Measurements from ENCODE around the gene GAGE13. TPM values are rescaled to one million over a fixed set of nuclear protein-coding genes. Genes with fewer than 3 reads are reported as not detected.
"Not testable (repeated sequence)": the region's sequence is repeated elsewhere in the genome, so short reads cannot be mapped to it uniquely, and the experiment has no call there.

GAGE13 gene
- total and polyA plus RNA-seq, 5 donors from 2014 or later = not detected

DNA sequence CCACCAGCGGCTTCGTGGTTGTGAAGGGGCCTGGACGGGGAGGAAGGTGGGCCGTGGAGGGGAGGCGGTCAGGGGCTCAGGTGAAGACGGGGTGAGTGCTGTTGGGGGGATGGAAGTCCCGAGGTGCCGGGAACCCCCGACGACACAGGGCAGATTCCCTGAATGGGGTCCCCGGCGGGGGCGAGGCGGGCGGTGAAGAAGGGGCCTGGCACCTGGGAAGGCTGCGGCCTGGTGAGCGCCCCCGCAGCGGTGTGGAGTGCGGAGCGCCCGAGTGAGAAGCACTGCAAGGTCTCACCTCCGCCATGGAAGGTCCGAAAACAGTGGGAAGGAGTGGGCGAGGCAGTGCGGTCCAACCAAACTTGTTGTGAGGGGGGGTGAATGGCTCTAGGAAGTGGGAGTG lies 459 bp downstream of the GAGE13 start:
- H3K9me3 ChIP-seq (ENCODE audit: control insufficient read depth in 2 of 2, low read length in 2 of 2); H3K27me3 Mint-ChIP-seq: not testable (repeated sequence)

DNA sequence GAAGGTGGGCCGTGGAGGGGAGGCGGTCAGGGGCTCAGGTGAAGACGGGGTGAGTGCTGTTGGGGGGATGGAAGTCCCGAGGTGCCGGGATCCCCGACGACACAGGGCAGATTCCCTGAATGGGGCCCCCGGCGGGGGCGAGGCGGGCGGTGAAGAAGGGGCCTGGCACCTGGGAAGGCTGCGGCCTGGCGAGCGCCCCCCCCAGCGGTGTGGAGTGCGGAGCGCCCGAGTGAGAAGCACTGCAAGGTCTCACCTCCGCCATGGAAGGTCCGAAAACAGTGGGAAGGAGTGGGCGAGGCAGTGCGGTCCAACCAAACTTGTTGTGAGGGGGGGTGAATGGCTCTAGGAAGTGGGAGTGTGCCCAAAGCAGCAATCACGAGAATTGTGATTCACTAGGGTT lies 10.1 kb downstream of the GAGE13 start:
- not testable (repeated sequence) for H3K36me3 ChIP-seq (ENCODE audit: control insufficient read depth, insufficient read depth, low read length); H3K4me1 ChIP-seq (ENCODE audit: control insufficient read depth, insufficient read depth, low read length, poor library complexity, severe bottlenecking); H3K9me3 ChIP-seq (ENCODE audit: control insufficient read depth in 2 of 2, low read length in 2 of 2); H3K9me3 Mint-ChIP-seq; DNase-seq; H3K4me3 ChIP-seq (ENCODE audit: low read depth, low read length); H3K27me3 ChIP-seq (ENCODE audit: control insufficient read depth, insufficient read depth, low read length); H3K27ac ChIP-seq (ENCODE audit: insufficient read depth, low read length, poor library complexity, severe bottlenecking); ATAC-seq (ENCODE audit: low read depth in 2 of 2); H3K36me3 Mint-ChIP-seq; H3K27ac Mint-ChIP-seq; H3K27me3 Mint-ChIP-seq; H3K4me3 Mint-ChIP-seq; H3K4me1 Mint-ChIP-seq

More for the DNA sequence above, 459 bp downstream of the GAGE13 start:
- ATAC-seq (ENCODE audit: low read depth in 2 of 2); H3K4me1 Mint-ChIP-seq; H3K36me3 Mint-ChIP-seq; H3K27ac Mint-ChIP-seq; H3K4me1 ChIP-seq (ENCODE audit: control insufficient read depth, insufficient read depth, low read length, poor library complexity, severe bottlenecking); H3K4me3 ChIP-seq (ENCODE audit: low read depth, low read length); H3K27ac ChIP-seq (ENCODE audit: insufficient read depth, low read length, poor library complexity, severe bottlenecking); H3K9me3 Mint-ChIP-seq; H3K36me3 ChIP-seq (ENCODE audit: control insufficient read depth, insufficient read depth, low read length); H3K4me3 Mint-ChIP-seq; H3K27me3 ChIP-seq (ENCODE audit: control insufficient read depth, insufficient read depth, low read length); DNase-seq: not testable (repeated sequence)

DNA sequence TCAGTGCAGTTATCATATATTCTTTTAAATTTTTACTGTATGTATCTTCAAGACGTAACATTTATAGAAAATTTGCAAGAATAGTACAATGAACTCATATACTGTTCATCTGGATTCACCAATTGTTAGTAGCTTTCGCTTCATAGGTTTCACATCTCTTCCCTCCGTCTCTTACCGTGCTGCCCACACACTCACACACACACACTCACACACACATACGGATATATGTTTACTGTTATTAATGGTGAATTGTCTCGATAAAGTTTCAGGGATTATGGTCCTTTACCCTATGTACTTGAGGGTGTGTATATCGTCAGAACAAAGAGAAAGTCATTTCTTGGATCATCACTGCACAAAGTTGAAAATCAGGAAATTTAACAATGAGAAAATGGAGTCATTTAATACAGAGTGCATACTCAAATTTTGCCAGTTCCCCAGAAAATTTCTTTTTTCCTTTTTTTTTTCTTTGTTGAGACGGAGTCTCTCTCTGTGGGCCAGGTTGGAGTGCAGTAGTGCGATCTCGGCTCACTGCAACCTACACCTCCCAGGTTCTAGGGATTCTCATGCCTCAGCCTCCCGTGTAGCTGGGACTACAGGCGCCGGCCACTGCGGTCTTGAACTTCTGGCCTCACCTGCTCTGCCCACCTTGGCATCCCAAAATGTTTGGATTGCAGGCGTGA lies 13.3 kb downstream of the GAGE13 start:
- H3K4me3 ChIP-seq (ENCODE audit: low read depth, low read length); H3K9me3 Mint-ChIP-seq; H3K27ac ChIP-seq (ENCODE audit: insufficient read depth, low read length, poor library complexity, severe bottlenecking); H3K4me1 ChIP-seq (ENCODE audit: control insufficient read depth, insufficient read depth, low read length, poor library complexity, severe bottlenecking); H3K36me3 ChIP-seq (ENCODE audit: control insufficient read depth, insufficient read depth, low read length); DNase-seq; H3K9me3 ChIP-seq (ENCODE audit: control insufficient read depth in 2 of 2, low read length in 2 of 2); H3K27me3 ChIP-seq (ENCODE audit: control insufficient read depth, insufficient read depth, low read length); H3K4me3 Mint-ChIP-seq; H3K27ac Mint-ChIP-seq; H3K36me3 Mint-ChIP-seq; ATAC-seq (ENCODE audit: low read depth in 2 of 2); H3K4me1 Mint-ChIP-seq; H3K27me3 Mint-ChIP-seq: not testable (repeated sequence)

DNA sequence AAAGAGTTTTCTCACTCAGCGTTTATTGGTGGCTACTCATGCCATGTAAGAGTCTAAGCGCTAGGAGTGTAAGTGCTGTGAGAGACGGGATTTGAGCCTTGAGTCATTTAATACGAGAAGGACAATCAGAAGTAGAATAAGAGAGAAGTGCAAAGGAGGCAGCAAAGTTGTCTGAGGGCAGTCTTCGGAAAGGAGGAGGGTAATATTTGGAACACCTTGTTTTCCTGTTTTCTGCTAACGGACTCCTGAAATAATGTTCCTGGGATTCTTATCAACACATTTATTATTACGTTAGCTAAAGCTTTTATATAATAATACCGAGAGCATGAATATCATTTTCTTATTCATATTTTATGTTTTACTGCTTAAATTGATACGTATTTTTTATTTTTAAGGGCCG lies 14.0 kb downstream of the GAGE13 start:
- H3K27ac ChIP-seq (ENCODE audit: insufficient read depth, low read length, poor library complexity, severe bottlenecking); H3K9me3 Mint-ChIP-seq; H3K36me3 Mint-ChIP-seq; DNase-seq; H3K4me3 Mint-ChIP-seq; H3K4me1 Mint-ChIP-seq; H3K27ac Mint-ChIP-seq; ATAC-seq (ENCODE audit: low read depth in 2 of 2); H3K4me1 ChIP-seq (ENCODE audit: control insufficient read depth, insufficient read depth, low read length, poor library complexity, severe bottlenecking); H3K4me3 ChIP-seq (ENCODE audit: low read depth, low read length); H3K27me3 Mint-ChIP-seq; H3K9me3 ChIP-seq (ENCODE audit: control insufficient read depth in 2 of 2, low read length in 2 of 2); H3K27me3 ChIP-seq (ENCODE audit: control insufficient read depth, insufficient read depth, low read length); H3K36me3 ChIP-seq (ENCODE audit: control insufficient read depth, insufficient read depth, low read length): not testable (repeated sequence)

DNA sequence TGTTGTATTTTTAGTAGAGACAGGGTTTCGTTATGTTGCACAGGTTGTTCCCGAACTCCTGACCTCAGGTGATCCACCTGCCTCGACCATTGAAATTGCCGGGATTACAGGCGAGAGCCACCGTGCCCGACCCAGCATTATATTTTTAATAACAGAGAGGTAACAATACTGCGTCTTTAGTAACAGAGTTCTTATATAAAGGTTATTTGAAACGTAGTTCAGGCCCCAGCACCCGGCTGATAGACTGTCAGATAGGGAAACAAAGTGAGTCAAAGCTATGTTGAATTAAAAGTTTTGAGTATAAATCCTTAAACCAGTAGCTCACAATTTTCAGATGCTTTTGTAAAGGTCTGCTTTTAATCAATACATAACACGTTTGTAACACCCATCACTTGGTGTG lies 14.8 kb downstream of the GAGE13 start:
- H3K27me3 ChIP-seq (ENCODE audit: control insufficient read depth, insufficient read depth, low read length); H3K36me3 Mint-ChIP-seq: not testable (repeated sequence)

More for the DNA sequence above, 14.8 kb downstream of the GAGE13 start:
- not testable (repeated sequence) for H3K4me1 ChIP-seq (ENCODE audit: control insufficient read depth, insufficient read depth, low read length, poor library complexity, severe bottlenecking); H3K27ac ChIP-seq (ENCODE audit: insufficient read depth, low read length, poor library complexity, severe bottlenecking); H3K4me3 ChIP-seq (ENCODE audit: low read depth, low read length); H3K9me3 ChIP-seq (ENCODE audit: control insufficient read depth in 2 of 2, low read length in 2 of 2); H3K27me3 Mint-ChIP-seq; H3K9me3 Mint-ChIP-seq; H3K4me3 Mint-ChIP-seq; H3K4me1 Mint-ChIP-seq; H3K27ac Mint-ChIP-seq; H3K36me3 ChIP-seq (ENCODE audit: control insufficient read depth, insufficient read depth, low read length); ATAC-seq (ENCODE audit: low read depth in 2 of 2)
- DNase-seq = peak in 1 of 3 donors; percentile 1

Other genes with a start within 250 kb of the GAGE13 start
- gene GPKOW, start 207.8 kb upstream of the GAGE13 start, total RNA-seq = 17.4 TPM
- gene GPKOW, start 207.8 kb upstream of the GAGE13 start, polyA plus RNA-seq = 10 to 100 TPM; 34.9 to 43.0 (median 37.7) TPM
- gene MAGIX, start 168.8 kb upstream of the GAGE13 start, total RNA-seq = 0.57 TPM
- 1 to 10 TPM in 1 of 4 donors, under 1 TPM in 3; 0.49 to 1.0 (median 0.62) TPM for gene MAGIX, start 168.8 kb upstream of the GAGE13 start, polyA plus RNA-seq
- gene PLP2, start 159.7 kb upstream of the GAGE13 start, total RNA-seq = 141 TPM
- 100 to 1,000 TPM; 222 to 354 (median 242) TPM for gene PLP2, start 159.7 kb upstream of the GAGE13 start, polyA plus RNA-seq
- gene PRICKLE3, start 145.2 kb upstream of the GAGE13 start, total RNA-seq = 7.3 TPM
- gene PRICKLE3, start 145.2 kb upstream of the GAGE13 start, polyA plus RNA-seq = 1 to 10 TPM; 2.7 to 4.7 (median 3.5) TPM
- gene SYP, start 131.4 kb upstream of the GAGE13 start, total RNA-seq = 1.3 TPM
- under 1 TPM; 0.67 to 0.95 (median 0.84) TPM for gene SYP, start 131.4 kb upstream of the GAGE13 start, polyA plus RNA-seq
- 0.69 TPM for gene CACNA1F, start 98.2 kb upstream of the GAGE13 start, total RNA-seq
- gene CACNA1F, start 98.2 kb upstream of the GAGE13 start, polyA plus RNA-seq = not detected
- 18.3 TPM for gene CCDC22, start 96.1 kb upstream of the GAGE13 start, total RNA-seq
- gene CCDC22, start 96.1 kb upstream of the GAGE13 start, polyA plus RNA-seq = 10 to 100 TPM; 18.8 to 34.6 (median 28.0) TPM
- gene FOXP3, start 66.9 kb upstream of the GAGE13 start, total RNA-seq = 198 TPM
- 100 to 1,000 TPM; 154 to 190 (median 172) TPM for gene FOXP3, start 66.9 kb upstream of the GAGE13 start, polyA plus RNA-seq
- 19.4 TPM for gene PPP1R3F, start 61.8 kb upstream of the GAGE13 start, total RNA-seq
- gene PPP1R3F, start 61.8 kb upstream of the GAGE13 start, polyA plus RNA-seq = 10 to 100 TPM; 11.8 to 28.0 (median 15.1) TPM
- gene GAGE10, start 27.9 kb upstream of the GAGE13 start, total RNA-seq = not detected
- not detected for gene GAGE10, start 27.9 kb upstream of the GAGE13 start, polyA plus RNA-seq
- not detected for gene GAGE12J, start 9.5 kb upstream of the GAGE13 start, total RNA-seq
- not detected for gene GAGE12J, start 9.5 kb upstream of the GAGE13 start, polyA plus RNA-seq
- not detected for gene GAGE12C, start 200.6 kb downstream of the GAGE13 start, total RNA-seq
- not detected for gene GAGE12C, start 200.6 kb downstream of the GAGE13 start, polyA plus RNA-seq
- not detected for gene GAGE12D, start 210.2 kb downstream of the GAGE13 start, total RNA-seq
- not detected for gene GAGE12D, start 210.2 kb downstream of the GAGE13 start, polyA plus RNA-seq
- not detected for gene GAGE12E, start 219.7 kb downstream of the GAGE13 start, total RNA-seq
- not detected for gene GAGE12E, start 219.7 kb downstream of the GAGE13 start, polyA plus RNA-seq
- not detected for gene GAGE12F, start 229.3 kb downstream of the GAGE13 start, total RNA-seq
- gene GAGE12F, start 229.3 kb downstream of the GAGE13 start, polyA plus RNA-seq = not detected
- gene GAGE12G, start 238.8 kb downstream of the GAGE13 start, total RNA-seq = not detected
- gene GAGE12G, start 238.8 kb downstream of the GAGE13 start, polyA plus RNA-seq = not detected
- gene GAGE12H, start 248.4 kb downstream of the GAGE13 start, total RNA-seq = not detected
- gene GAGE12H, start 248.4 kb downstream of the GAGE13 start, polyA plus RNA-seq = not detected

Measured in CD4-positive, CD25-positive, alpha-beta regulatory T cell (primary cell).